Fibroblast of villous mesenchyme (primary cell): ENCODE results near the gene GLUD1. TPM values are rescaled to one million over a fixed set of nuclear protein-coding genes. Genes with fewer than 3 reads are reported as not detected.
"Not testable (repeated sequence)": the region's sequence is repeated elsewhere in the genome, so short reads cannot be mapped to it uniquely, and the experiment has no call there.

ENCODE experiments used
- DNase-seq: peaks from one replicate; pipeline ENCODE4 v3.0.0-alpha.2; 2010; ENCODE audit warnings: low read depth
- H3K4me3 ChIP-seq: 2 replicates; pipeline ENCODE4 v1.5.1; 2011; ENCODE audit warnings: low read depth, mild to moderate bottlenecking, low read length
- total RNA-seq: library from RNA; depleted of rRNA; stranded (reverse); fragments of >200 nt; gene quantifications from 2 replicates; pipeline ENCODE4 v1.2.3, GENCODE V29; 2012
- TF ChIP-seq, protein P1 (sequence below): IDR thresholded peaks from 2 replicates; pipeline ENCODE4 v1.5.1; 2012; ENCODE audit warnings: low read depth, mild to moderate bottlenecking, low read length; ENCODE audit not compliant: insufficient read depth

The GLUD1 gene
- total RNA-seq: 182 and 219 TPM in 2 replicates

DNA sequence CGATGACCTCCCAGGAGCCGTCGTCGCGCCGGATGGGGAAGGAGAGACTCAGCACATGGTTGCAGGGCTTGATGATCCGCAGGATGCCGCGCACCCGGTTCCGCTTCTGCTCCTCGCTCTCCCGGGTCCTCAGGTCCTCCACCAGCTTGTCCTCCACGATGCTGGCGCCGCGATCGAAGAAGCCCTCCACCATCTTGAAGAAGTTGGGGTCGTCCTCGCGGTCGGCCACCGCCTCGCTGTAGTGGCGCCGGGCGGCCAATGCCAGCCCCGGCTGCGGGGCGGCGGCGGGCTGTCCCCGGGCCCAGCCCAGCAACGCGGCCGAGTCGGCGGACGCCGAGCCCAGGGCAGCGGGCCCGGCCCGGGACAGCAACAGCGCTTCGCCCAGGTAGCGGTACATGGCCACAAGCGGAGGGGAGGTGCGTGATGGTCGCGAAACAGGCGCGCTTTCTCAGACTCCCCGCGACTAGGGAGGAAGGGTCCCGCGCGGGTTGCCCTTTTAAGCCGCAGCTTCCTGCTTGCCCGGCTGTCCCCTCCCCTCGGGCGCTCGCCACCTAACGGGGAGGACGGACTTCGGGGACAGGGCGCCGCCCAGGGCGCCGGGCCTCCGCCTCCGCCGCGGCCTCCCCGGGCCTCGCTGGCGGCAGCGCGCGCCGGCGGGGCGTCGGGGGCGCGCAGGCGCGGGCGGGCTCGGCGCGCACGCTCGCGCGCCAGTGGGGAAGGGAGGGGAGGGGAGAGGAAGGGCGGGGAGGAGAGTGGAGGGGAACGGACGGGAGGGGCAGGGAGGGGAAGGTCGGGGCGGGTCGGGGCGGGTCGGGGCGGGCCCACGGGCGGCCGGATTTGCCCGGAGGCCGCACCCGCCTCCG lies at the start of gene GLUD1, which contains the start of gene SHLD2:
Gene GLUD1, minus strand, starts transcription at position 471 of the 863 bp plus-strand sequence. Its CDS starts 74 bp downstream, at position 397.
Gene SHLD2, plus strand, starts transcription at position 834 of the 863 bp plus-strand sequence. CDS start 56,149 bp downstream, outside the sequence.
- H3K4me3 ChIP-seq: peak within 1 kb of the TSS; percentile 75
- TF ChIP-seq, protein P1, sequence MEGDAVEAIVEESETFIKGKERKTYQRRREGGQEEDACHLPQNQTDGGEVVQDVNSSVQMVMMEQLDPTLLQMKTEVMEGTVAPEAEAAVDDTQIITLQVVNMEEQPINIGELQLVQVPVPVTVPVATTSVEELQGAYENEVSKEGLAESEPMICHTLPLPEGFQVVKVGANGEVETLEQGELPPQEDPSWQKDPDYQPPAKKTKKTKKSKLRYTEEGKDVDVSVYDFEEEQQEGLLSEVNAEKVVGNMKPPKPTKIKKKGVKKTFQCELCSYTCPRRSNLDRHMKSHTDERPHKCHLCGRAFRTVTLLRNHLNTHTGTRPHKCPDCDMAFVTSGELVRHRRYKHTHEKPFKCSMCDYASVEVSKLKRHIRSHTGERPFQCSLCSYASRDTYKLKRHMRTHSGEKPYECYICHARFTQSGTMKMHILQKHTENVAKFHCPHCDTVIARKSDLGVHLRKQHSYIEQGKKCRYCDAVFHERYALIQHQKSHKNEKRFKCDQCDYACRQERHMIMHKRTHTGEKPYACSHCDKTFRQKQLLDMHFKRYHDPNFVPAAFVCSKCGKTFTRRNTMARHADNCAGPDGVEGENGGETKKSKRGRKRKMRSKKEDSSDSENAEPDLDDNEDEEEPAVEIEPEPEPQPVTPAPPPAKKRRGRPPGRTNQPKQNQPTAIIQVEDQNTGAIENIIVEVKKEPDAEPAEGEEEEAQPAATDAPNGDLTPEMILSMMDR: no peak
- peak; percentile 92 for DNase-seq

DNA sequence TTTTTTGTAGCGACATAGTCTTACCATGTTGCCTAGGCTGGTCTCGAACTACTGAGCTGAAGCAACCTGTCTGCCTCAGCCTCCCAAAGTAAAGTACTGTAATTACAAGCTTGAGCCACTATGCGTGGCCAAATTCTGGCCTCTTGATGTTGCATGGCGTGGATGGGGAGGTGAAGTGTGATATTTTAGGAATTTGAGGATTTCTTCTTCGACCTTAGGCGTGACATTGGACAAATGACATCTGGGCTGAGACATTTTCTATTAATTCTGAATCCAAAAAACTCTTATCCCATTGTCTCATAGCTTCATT lies 48.4 kb upstream of the GLUD1 start:
- not testable (repeated sequence) for DNase-seq, H3K4me3 ChIP-seq

DNA sequence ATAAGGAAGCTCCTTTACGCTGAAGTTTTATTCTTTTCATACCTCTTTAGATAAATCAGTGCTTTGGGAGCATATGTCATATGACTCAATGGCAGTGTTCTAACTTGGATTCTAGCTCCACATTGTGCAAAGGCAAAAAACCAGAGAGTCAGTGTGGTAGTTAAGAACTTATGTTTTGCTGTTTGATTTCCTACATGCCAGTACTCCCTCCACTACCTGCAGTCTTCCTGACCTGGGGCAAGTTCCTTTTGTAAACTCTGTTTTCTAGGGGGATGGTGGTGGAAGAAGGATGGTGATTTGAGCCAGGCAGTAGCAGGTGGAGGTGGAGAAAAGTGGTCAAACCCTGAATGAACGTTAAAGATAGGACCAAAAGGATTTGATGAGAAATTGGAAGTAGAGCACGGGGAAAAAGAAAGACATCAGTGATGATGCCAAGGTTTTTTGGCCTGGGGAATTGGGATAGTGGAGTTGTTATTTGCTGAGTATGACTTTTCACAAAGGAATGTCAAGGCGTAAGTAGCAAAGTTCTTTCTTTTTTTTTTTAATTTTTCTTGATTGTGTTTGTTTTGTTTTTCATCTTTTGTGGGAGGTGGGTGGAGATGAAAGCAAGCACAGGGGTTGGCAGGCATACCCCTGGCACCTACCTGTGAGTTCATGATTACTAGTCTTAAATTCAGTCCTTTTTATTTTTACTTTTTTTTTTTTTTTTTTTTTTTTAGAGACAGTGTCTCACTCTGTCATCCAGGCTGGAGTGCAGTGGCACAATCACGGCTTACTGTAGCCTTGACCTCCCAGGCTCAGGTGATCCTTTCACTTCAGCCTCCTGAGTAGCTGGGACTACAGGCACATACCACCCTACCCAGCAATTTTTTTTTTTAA lies 47.8 kb upstream of the GLUD1 start:
- DNase-seq: peak; percentile 33
- not testable (repeated sequence) for H3K4me3 ChIP-seq

DNA sequence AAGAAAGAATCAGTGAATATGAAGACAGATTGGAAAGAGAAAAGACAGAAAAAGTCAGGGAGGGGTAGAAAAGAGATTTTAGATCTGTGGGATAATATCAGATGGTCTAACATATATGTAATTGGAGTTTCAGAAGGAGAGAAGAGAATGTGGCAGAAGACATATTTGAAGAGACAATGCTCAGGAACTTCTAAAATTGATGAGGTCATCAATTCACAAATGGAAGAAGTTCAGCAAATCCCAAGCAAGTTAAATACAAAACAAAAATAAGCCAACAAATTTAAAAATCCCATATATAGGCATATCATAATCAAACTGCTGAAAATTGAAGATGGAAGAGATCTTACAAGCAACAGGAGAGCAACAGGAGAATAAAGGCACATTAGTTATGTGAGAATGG lies 42.8 kb upstream of the GLUD1 start:
- not testable (repeated sequence) for H3K4me3 ChIP-seq, DNase-seq

DNA sequence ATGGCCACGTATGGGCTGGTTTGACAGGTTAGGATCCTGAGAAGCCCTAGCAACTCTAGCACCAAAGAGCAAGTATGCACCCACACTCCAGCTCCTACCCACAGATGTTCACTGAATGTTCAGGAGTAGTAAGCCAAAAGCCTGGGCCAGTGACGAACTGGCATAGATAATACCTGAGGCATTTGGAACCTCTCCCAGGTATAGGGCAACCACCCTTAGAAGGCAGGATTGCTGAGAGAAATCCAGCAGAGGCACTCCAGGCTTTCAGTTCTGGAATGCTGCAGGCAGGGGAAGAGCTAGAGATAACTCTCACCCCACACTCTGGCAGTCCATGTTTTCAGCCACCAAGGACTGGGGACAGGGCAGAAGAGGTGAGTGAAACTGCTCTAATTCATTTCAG lies 39.8 kb upstream of the GLUD1 start:
- DNase-seq, H3K4me3 ChIP-seq: not testable (repeated sequence)

DNA sequence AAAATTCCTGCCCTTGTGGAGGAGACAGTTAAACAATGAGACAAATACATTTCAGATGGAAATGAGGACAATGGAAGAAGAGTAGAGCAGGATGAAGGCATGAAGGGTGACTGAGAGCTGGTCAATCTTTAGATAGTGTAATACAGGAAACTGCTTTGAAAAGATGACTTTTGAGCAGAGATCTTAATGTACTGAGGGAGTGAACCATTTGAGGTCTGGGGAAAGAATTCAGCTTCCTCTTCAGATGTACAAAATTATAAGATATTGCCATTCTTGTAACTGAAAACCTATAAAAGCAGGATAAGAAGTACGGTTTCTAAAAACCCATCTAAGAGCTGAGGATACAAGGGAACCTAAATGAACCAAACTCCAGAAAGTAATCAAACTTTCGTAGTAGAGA lies 39.3 kb upstream of the GLUD1 start:
- not testable (repeated sequence) for DNase-seq

DNA sequence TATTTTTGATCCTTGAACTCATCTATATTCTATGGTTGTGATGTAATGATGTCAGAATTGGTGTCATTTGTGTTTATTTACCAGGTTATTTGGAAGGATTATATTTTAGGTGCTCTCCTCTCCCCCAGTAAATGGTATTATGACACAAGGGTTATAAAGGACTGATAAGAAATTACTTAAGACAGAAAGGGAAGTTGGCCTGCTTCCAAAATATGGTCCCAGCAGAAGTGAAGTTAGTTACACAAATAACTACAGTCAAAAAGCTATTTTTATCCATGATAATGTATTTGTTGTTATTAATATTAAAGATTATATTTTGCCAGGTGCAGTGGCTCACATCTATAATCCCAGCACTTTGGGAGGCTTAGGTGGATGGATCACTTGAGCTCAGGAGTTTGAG lies 37.5 kb upstream of the GLUD1 start:
- H3K4me3 ChIP-seq: not testable (repeated sequence)
- peak; percentile 63 for DNase-seq

More for the DNA sequence above, 39.3 kb upstream of the GLUD1 start:
- H3K4me3 ChIP-seq: not testable (repeated sequence)

- DNase-seq: peak; percentile 81
- not testable (repeated sequence) for H3K4me3 ChIP-seq
These were observed 33.0 kb upstream of the GLUD1 start for GRCh38 chr10:87127607-87128156.

DNA sequence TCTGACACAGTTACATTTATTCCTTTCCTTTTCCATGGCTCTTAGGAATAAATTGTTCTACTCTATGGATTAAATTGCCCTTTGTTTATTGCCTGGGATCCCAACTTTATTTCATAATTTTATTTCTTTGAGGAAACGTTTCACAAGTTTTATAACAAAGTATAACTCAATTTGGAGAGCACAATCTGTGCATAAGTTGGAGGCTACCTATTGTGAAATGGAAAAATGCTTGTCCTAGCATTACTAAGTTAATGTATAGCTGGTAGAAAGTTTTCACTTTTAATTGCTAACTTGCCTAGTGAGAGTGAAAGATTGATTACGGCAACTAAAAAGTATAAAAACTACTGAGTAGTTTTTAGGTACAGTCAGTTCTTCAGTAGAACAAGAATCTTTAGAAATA lies 32.4 kb upstream of the GLUD1 start:
- not testable (repeated sequence) for DNase-seq, H3K4me3 ChIP-seq

GRCh38 chr10:87123351-87123750 lies 28.7 kb upstream of the GLUD1 start:
- not testable (repeated sequence) for H3K4me3 ChIP-seq

DNA sequence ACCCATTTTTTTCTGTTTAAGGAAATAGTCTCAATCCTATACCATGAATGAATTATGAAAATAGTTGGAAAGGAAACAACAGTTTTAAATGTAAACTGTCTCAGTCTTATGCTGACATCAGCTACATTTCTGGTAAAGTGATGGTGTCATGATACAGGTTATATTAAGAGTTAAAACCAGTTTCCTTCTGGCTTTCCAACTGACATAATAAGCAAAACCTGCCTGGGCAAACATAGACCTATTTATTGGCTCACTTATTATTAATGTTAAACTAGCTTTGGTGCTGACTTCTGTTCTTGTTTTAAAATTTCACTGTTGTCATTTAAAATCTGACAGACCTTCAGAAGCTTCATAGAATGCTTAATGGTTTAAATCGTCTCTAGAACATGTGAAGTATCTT lies 24.4 kb upstream of the GLUD1 start:
- not testable (repeated sequence) for DNase-seq, H3K4me3 ChIP-seq

More at GRCh38 chr10:87123351-87123750, 28.7 kb upstream of the GLUD1 start:
- not testable (repeated sequence) for DNase-seq

- not testable (repeated sequence) for H3K4me3 ChIP-seq
- DNase-seq: peak; percentile 41
These were observed 23.5 kb upstream of the GLUD1 start for GRCh38 chr10:87118122-87118521.
